Epithelial cell of esophagus (primary cell): Measurements from ENCODE around the gene TCAP.

ENCODE experiments used
- DNase-seq: peaks from one replicate; pipeline ENCODE4 v3.0.0; 2010; ENCODE audit warnings: low read depth
- H3K4me3 ChIP-seq: 2 replicates; pipeline ENCODE4 v1.5.1; 2011; ENCODE audit warnings: mild to moderate bottlenecking, low read length, control low read depth
- CTCF ChIP-seq: IDR thresholded peaks from 2 replicates; pipeline ENCODE4 v1.5.1; 2011; ENCODE audit warnings: low read depth, mild to moderate bottlenecking, low read length, control low read depth, inconsistent platforms; ENCODE audit not compliant: insufficient read depth; ENCODE audit errors: missing control alignments

Gene TCAP

GRCh38 chr17:39664581-39665561 is at the start of gene TCAP:
Gene TCAP, plus strand, starts transcription at chr17:39665349. Its CDS starts 11 bp downstream, at chr17:39665360.
- no peak within 1 kb of the TSS for H3K4me3 ChIP-seq
- TF ChIP-seq CTCF = no peak
- no peak for DNase-seq

- no peak for TF ChIP-seq CTCF
- DNase-seq = no peak
- no peak overlapping the region for H3K4me3 ChIP-seq
Observed at GRCh38 chr17:39615434-39615833, 49.7 kb upstream of the TCAP start.

- no peak overlapping the region for H3K4me3 ChIP-seq
- no peak for TF ChIP-seq CTCF
Observed at GRCh38 chr17:39617100-39617445, 48.1 kb upstream of the TCAP start.

GRCh38 chr17:39617446-39618245 is 47.5 kb upstream of the TCAP start:
- no peak for TF ChIP-seq CTCF
- H3K4me3 ChIP-seq = peak overlapping the region; percentile 48
- peak; percentile 74 for DNase-seq

More at GRCh38 chr17:39617100-39617445, 48.1 kb upstream of the TCAP start:
- no peak for DNase-seq

- no peak for TF ChIP-seq CTCF
- H3K4me3 ChIP-seq = peak overlapping the region; percentile 48
- DNase-seq = no peak
Observed at GRCh38 chr17:39618246-39618913, 46.8 kb upstream of the TCAP start.

- no peak for DNase-seq
- H3K4me3 ChIP-seq = no peak overlapping the region
- no peak for TF ChIP-seq CTCF
Observed at GRCh38 chr17:39618956-39619785, 46.0 kb upstream of the TCAP start.
